ENCODE data around the gene ARAP2.

The ARAP2 gene

GRCh38 chr4:36178484-36178883 lies 65.8 kb downstream of the ARAP2 start:
- no peak overlapping the region for H3K9ac ChIP-seq (ENCODE audit: low read length in 2 of 2)

GRCh38 chr4:36177946-36178345 lies 66.4 kb downstream of the ARAP2 start:
- Histone ChIP-seq H3K4me3 (ENCODE audit: low read length in 2 of 2) (no peak overlapping the region), H3K27ac (ENCODE audit: low read length) (no peak overlapping the region), H3K36me3 (ENCODE audit: control insufficient read depth in 2 of 2, insufficient read depth in 2 of 2, low read length in 2 of 2) (no peaks in the 10 kb centered on the region), H3K4me1 (ENCODE audit: control insufficient read depth, insufficient read depth, low read length) (no peaks in the 10 kb centered on the region), H3K27me3 (ENCODE audit: control insufficient read depth in 1 of 2, insufficient read depth in 2 of 2, low read length in 2 of 2) (no peaks in the 10 kb centered on the region), H3K9ac (ENCODE audit: low read length in 2 of 2) (no peak overlapping the region), H3K9me3 (ENCODE audit: control insufficient read depth in 2 of 2, low read length in 2 of 2) (no peaks in the 10 kb centered on the region)

More at GRCh38 chr4:36178484-36178883, 65.8 kb downstream of the ARAP2 start:
- no peak overlapping the region for H3K27ac ChIP-seq (ENCODE audit: low read length)
- H3K27me3 ChIP-seq (ENCODE audit: control insufficient read depth in 1 of 2, insufficient read depth in 2 of 2, low read length in 2 of 2), result no peaks in the 10 kb centered on the region
- H3K9me3 ChIP-seq (ENCODE audit: control insufficient read depth in 2 of 2, low read length in 2 of 2), result no peaks in the 10 kb centered on the region
- no peak overlapping the region for H3K4me3 ChIP-seq (ENCODE audit: low read length in 2 of 2)
- H3K36me3 ChIP-seq (ENCODE audit: control insufficient read depth in 2 of 2, insufficient read depth in 2 of 2, low read length in 2 of 2), result no peaks in the 10 kb centered on the region
- H3K4me1 ChIP-seq (ENCODE audit: control insufficient read depth, insufficient read depth, low read length), result no peaks in the 10 kb centered on the region

GRCh38 chr4:36174570-36174969 lies 69.7 kb downstream of the ARAP2 start:
- Histone ChIP-seq H3K36me3 (ENCODE audit: control insufficient read depth in 2 of 2, insufficient read depth in 2 of 2, low read length in 2 of 2) (no peaks in the 10 kb centered on the region), H3K9me3 (ENCODE audit: control insufficient read depth in 2 of 2, low read length in 2 of 2) (no peaks in the 10 kb centered on the region), H3K9ac (ENCODE audit: low read length in 2 of 2) (no peak overlapping the region), H3K4me1 (ENCODE audit: control insufficient read depth, insufficient read depth, low read length) (no peaks in the 10 kb centered on the region), H3K27ac (ENCODE audit: low read length) (no peak overlapping the region), H3K27me3 (ENCODE audit: control insufficient read depth in 1 of 2, insufficient read depth in 2 of 2, low read length in 2 of 2) (no peaks in the 10 kb centered on the region), H3K4me3 (ENCODE audit: low read length in 2 of 2) (no peak overlapping the region)

GRCh38 chr4:36173905-36174304 lies 70.4 kb downstream of the ARAP2 start:
- no peak overlapping the region for H3K4me3 ChIP-seq (ENCODE audit: low read length in 2 of 2)
- H3K27me3 ChIP-seq (ENCODE audit: control insufficient read depth in 1 of 2, insufficient read depth in 2 of 2, low read length in 2 of 2), result no peaks in the 10 kb centered on the region
- no peaks in the 10 kb centered on the region for H3K4me1 ChIP-seq (ENCODE audit: control insufficient read depth, insufficient read depth, low read length)
- H3K9me3 ChIP-seq (ENCODE audit: control insufficient read depth in 2 of 2, low read length in 2 of 2), result no peaks in the 10 kb centered on the region
- no peak overlapping the region for H3K9ac ChIP-seq (ENCODE audit: low read length in 2 of 2)
- H3K36me3 ChIP-seq (ENCODE audit: control insufficient read depth in 2 of 2, insufficient read depth in 2 of 2, low read length in 2 of 2), result no peaks in the 10 kb centered on the region
- no peak overlapping the region for H3K27ac ChIP-seq (ENCODE audit: low read length)

GRCh38 chr4:36172656-36173055 lies 71.7 kb downstream of the ARAP2 start:
- H3K9ac ChIP-seq (ENCODE audit: low read length in 2 of 2), result no peak overlapping the region
- no peaks in the 10 kb centered on the region for H3K9me3 ChIP-seq (ENCODE audit: control insufficient read depth in 2 of 2, low read length in 2 of 2)
- no peaks in the 10 kb centered on the region for H3K36me3 ChIP-seq (ENCODE audit: control insufficient read depth in 2 of 2, insufficient read depth in 2 of 2, low read length in 2 of 2)
- no peaks in the 10 kb centered on the region for H3K4me1 ChIP-seq (ENCODE audit: control insufficient read depth, insufficient read depth, low read length)
- H3K27ac ChIP-seq (ENCODE audit: low read length), result no peak overlapping the region
- no peaks in the 10 kb centered on the region for H3K27me3 ChIP-seq (ENCODE audit: control insufficient read depth in 1 of 2, insufficient read depth in 2 of 2, low read length in 2 of 2)
- H3K4me3 ChIP-seq (ENCODE audit: low read length in 2 of 2), result no peak overlapping the region

GRCh38 chr4:36168127-36168878 lies 76.0 kb downstream of the ARAP2 start:
- Histone ChIP-seq H3K9me3 (ENCODE audit: control insufficient read depth in 2 of 2, low read length in 2 of 2) (no peaks in the 10 kb centered on the region), H3K4me3 (ENCODE audit: low read length in 2 of 2) (no peak overlapping the region), H3K4me1 (ENCODE audit: control insufficient read depth, insufficient read depth, low read length) (no peaks in the 10 kb centered on the region), H3K36me3 (ENCODE audit: control insufficient read depth in 2 of 2, insufficient read depth in 2 of 2, low read length in 2 of 2) (no peaks in the 10 kb centered on the region), H3K27me3 (ENCODE audit: control insufficient read depth in 1 of 2, insufficient read depth in 2 of 2, low read length in 2 of 2) (no peaks in the 10 kb centered on the region), H3K27ac (ENCODE audit: low read length) (no peak overlapping the region), H3K9ac (ENCODE audit: low read length in 2 of 2) (no peak overlapping the region)

GRCh38 chr4:36165631-36166005 lies 78.7 kb downstream of the ARAP2 start:
- no peak overlapping the region for H3K27ac ChIP-seq (ENCODE audit: low read length)
- H3K36me3 ChIP-seq (ENCODE audit: control insufficient read depth in 2 of 2, insufficient read depth in 2 of 2, low read length in 2 of 2), result no peaks in the 10 kb centered on the region
- H3K4me1 ChIP-seq (ENCODE audit: control insufficient read depth, insufficient read depth, low read length), result no peaks in the 10 kb centered on the region
- no peaks in the 10 kb centered on the region for H3K27me3 ChIP-seq (ENCODE audit: control insufficient read depth in 1 of 2, insufficient read depth in 2 of 2, low read length in 2 of 2)
- no peaks in the 10 kb centered on the region for H3K9me3 ChIP-seq (ENCODE audit: control insufficient read depth in 2 of 2, low read length in 2 of 2)
- no peak overlapping the region for H3K9ac ChIP-seq (ENCODE audit: low read length in 2 of 2)
- H3K4me3 ChIP-seq (ENCODE audit: low read length in 2 of 2), result no peak overlapping the region

GRCh38 chr4:36164900-36165630 lies 79.2 kb downstream of the ARAP2 start:
- Histone ChIP-seq H3K4me1 (ENCODE audit: control insufficient read depth, insufficient read depth, low read length) (no peaks in the 10 kb centered on the region), H3K27ac (ENCODE audit: low read length) (no peak overlapping the region), H3K27me3 (ENCODE audit: control insufficient read depth in 1 of 2, insufficient read depth in 2 of 2, low read length in 2 of 2) (no peaks in the 10 kb centered on the region), H3K9ac (ENCODE audit: low read length in 2 of 2) (no peak overlapping the region), H3K9me3 (ENCODE audit: control insufficient read depth in 2 of 2, low read length in 2 of 2) (no peaks in the 10 kb centered on the region), H3K4me3 (ENCODE audit: low read length in 2 of 2) (no peak overlapping the region), H3K36me3 (ENCODE audit: control insufficient read depth in 2 of 2, insufficient read depth in 2 of 2, low read length in 2 of 2) (no peaks in the 10 kb centered on the region)

- Histone ChIP-seq H3K27ac (ENCODE audit: low read length) (no peak overlapping the region), H3K36me3 (ENCODE audit: control insufficient read depth in 2 of 2, insufficient read depth in 2 of 2, low read length in 2 of 2) (no peaks in the 10 kb centered on the region), H3K9me3 (ENCODE audit: control insufficient read depth in 2 of 2, low read length in 2 of 2) (no peaks in the 10 kb centered on the region), H3K4me3 (ENCODE audit: low read length in 2 of 2) (no peak overlapping the region), H3K27me3 (ENCODE audit: control insufficient read depth in 1 of 2, insufficient read depth in 2 of 2, low read length in 2 of 2) (no peaks in the 10 kb centered on the region), H3K4me1 (ENCODE audit: control insufficient read depth, insufficient read depth, low read length) (no peaks in the 10 kb centered on the region), H3K9ac (ENCODE audit: low read length in 2 of 2) (no peak overlapping the region)
These were observed 81.1 kb downstream of the ARAP2 start for GRCh38 chr4:36163198-36163597.

GRCh38 chr4:36159208-36159607 lies 85.1 kb downstream of the ARAP2 start:
- Histone ChIP-seq H3K27ac (ENCODE audit: low read length) (no peak overlapping the region), H3K9ac (ENCODE audit: low read length in 2 of 2) (no peak overlapping the region), H3K9me3 (ENCODE audit: control insufficient read depth in 2 of 2, low read length in 2 of 2) (no peaks in the 10 kb centered on the region), H3K36me3 (ENCODE audit: control insufficient read depth in 2 of 2, insufficient read depth in 2 of 2, low read length in 2 of 2) (no peaks in the 10 kb centered on the region), H3K4me1 (ENCODE audit: control insufficient read depth, insufficient read depth, low read length) (no peaks in the 10 kb centered on the region), H3K27me3 (ENCODE audit: control insufficient read depth in 1 of 2, insufficient read depth in 2 of 2, low read length in 2 of 2) (no peaks in the 10 kb centered on the region), H3K4me3 (ENCODE audit: low read length in 2 of 2) (no peak overlapping the region)

- Histone ChIP-seq H3K27me3 (ENCODE audit: control insufficient read depth in 1 of 2, insufficient read depth in 2 of 2, low read length in 2 of 2) (no peaks in the 10 kb centered on the region), H3K36me3 (ENCODE audit: control insufficient read depth in 2 of 2, insufficient read depth in 2 of 2, low read length in 2 of 2) (no peaks in the 10 kb centered on the region), H3K27ac (ENCODE audit: low read length) (no peak overlapping the region), H3K4me1 (ENCODE audit: control insufficient read depth, insufficient read depth, low read length) (no peaks in the 10 kb centered on the region), H3K9ac (ENCODE audit: low read length in 2 of 2) (no peak overlapping the region), H3K9me3 (ENCODE audit: control insufficient read depth in 2 of 2, low read length in 2 of 2) (no peaks in the 10 kb centered on the region), H3K4me3 (ENCODE audit: low read length in 2 of 2) (no peak overlapping the region)
These were observed 91.6 kb downstream of the ARAP2 start for GRCh38 chr4:36152735-36153134.

Data from stomach smooth muscle (tissue), 2 donors.